Colon (tissue), 2 donors: ENCODE measurements around the gene CDIPT.

Source experiments
- FAIRE-seq: peaks from 2 replicates; lab custom pipeline; 2012; peaks lifted over from hg19 to GRCh38; lab: Jason Lieb, UNC
- donor health status: control.
- donor health status: control.

CDIPT gene

GRCh38 chr16:29809850-29810698, 53.0 kb downstream of the CDIPT start:
- no peak for FAIRE-seq

GRCh38 chr16:29809031-29809747, 53.8 kb downstream of the CDIPT start:
- FAIRE-seq, result no peak
